ENCODE data around the gene KIF11. TPM values are rescaled to one million over a fixed set of nuclear protein-coding genes. Genes with fewer than 3 reads are reported as not detected.

KIF11 gene
- total and polyA plus RNA-seq, 9 of the 15 experiments (the other 6 are each of a cell fraction or from before 2014, with no cell fraction given): 11.3 to 54.4 (median 29.2) TPM

- TF ChIP-seq ETS1 (conservative IDR thresholded peaks at IDR 0.05; ENCODE audit: control insufficient read depth, low read depth, low read length) (no peak; the same call in 1 of the 2 replicates), NONO (IDR thresholded peaks at IDR 0.05; ENCODE audit: low read depth in 2 of 2, low read length in 1 of 2) (0 out of 4 replicates have a peak, but pooled peaks of 1 of the 2 experiments have one; percentile 18), CREB5 (CRISPR knock-in tag; IDR thresholded peaks at IDR 0.05) (no peak), SMARCB1 (IDR thresholded peaks at IDR 0.05; ENCODE audit: insufficient read length, low read depth) (no peak), PML (IDR thresholded peaks at IDR 0.05; ENCODE audit: low read length) (no peak; the same call in 1 of the 2 replicates), THAP7 (CRISPR knock-in tag; IDR thresholded peaks at IDR 0.05) (no peak), SRSF9 (IDR thresholded peaks at IDR 0.05; ENCODE audit: borderline replicate concordance, low read depth, low read length) (no peak), ZEB2 (IDR thresholded peaks at IDR 0.05) (no peak), SMAD2 (IDR thresholded peaks at IDR 0.05; ENCODE audit: low read depth, low read length) (no peak), ZNF347 (CRISPR knock-in tag; IDR thresholded peaks at IDR 0.05; ENCODE audit: low read depth) (no peak), HCFC1 (IDR thresholded peaks at IDR 0.05; ENCODE audit: low read depth, low read length) (peak; percentile 80), FOXM1 (IDR thresholded peaks at IDR 0.05; ENCODE audit: low read depth) (no peak), FOXM1 (CRISPR knock-in tag; IDR thresholded peaks at IDR 0.05; ENCODE audit: low read depth) (no peak), MCM5 (IDR thresholded peaks at IDR 0.05; ENCODE audit: low read depth) (no peak), TSC22D4 (tag; IDR thresholded peaks at IDR 0.05) (no peak), ZNF143 (CRISPR knock-in tag; IDR thresholded peaks at IDR 0.05) (peak; percentile 79), ZNF175 (CRISPR knock-in tag; IDR thresholded peaks at IDR 0.05; ENCODE audit: low read depth) (0 out of 2 replicates have a peak, but pooled peaks have one; percentile 32), MBD2 (IDR thresholded peaks at IDR 0.05; ENCODE audit: borderline replicate concordance, low read depth) (peak; percentile 36; the same call in 1 of the 2 replicates), CEBPZ (IDR thresholded peaks at IDR 0.05; ENCODE audit: borderline replicate concordance, low read depth, low read length) (no peak), UBTF (IDR thresholded peaks at IDR 0.05; ENCODE audit: borderline replicate concordance in 1 of 2, low read depth in 2 of 2, low read length in 2 of 2) (peak; percentile 63 to 71; a peak in 1 of 4 replicates)
Observed at GRCh38 chr10:92591550-92592022, 1.3 kb upstream of the KIF11 start (continued).

Measured in K562 (cell line).